Osteoblast (primary cell): ENCODE results near the gene DGKI. TPM values are rescaled to one million over a fixed set of nuclear protein-coding genes. Genes with fewer than 3 reads are reported as not detected.
"Not testable (repeated sequence)": the region's sequence is repeated elsewhere in the genome, so short reads cannot be mapped to it uniquely, and the experiment has no call there.

Experiments
- DNase-seq: peaks from one replicate; pipeline ENCODE4 v3.0.0; 2011; ENCODE audit warnings: low spot score, mixed read lengths; ENCODE audit not compliant: insufficient read length; ENCODE audit errors: missing footprints
- H2AFZ ChIP-seq: 2 replicates; pipeline ENCODE4 v1.6.0; 2011; ENCODE audit warnings: mild to moderate bottlenecking, low read length
- H3K27ac ChIP-seq: 2 replicates; pipeline ENCODE4 v1.5.1; 2011; ENCODE audit warnings: mild to moderate bottlenecking, low read depth, low read length, moderate library complexity
- H3K27me3 ChIP-seq: 2 replicates; pipeline ENCODE4 v1.6.0; 2012; ENCODE audit warnings: mild to moderate bottlenecking, control low read depth, inconsistent platforms, low read length, moderate library complexity; ENCODE audit not compliant: insufficient read depth
- H3K36me3 ChIP-seq: 2 replicates; pipeline ENCODE4 v1.5.1; 2011; ENCODE audit warnings: mild to moderate bottlenecking, low read length, control low read depth, moderate library complexity; ENCODE audit not compliant: insufficient read depth
- H3K4me1 ChIP-seq: 2 replicates; pipeline ENCODE4 v1.5.1; 2011; ENCODE audit warnings: mild to moderate bottlenecking, low read length, control low read depth, moderate library complexity; ENCODE audit not compliant: insufficient read depth
- H3K4me2 ChIP-seq: 2 replicates; pipeline ENCODE4 v1.6.0; 2011; ENCODE audit warnings: mild to moderate bottlenecking, low read length; ENCODE audit not compliant: insufficient read depth
- H3K4me3 ChIP-seq: fragments of 200-600 bp; sonication (generic); 3 replicates; pipeline ENCODE4 v1.5.1; 2012; ENCODE audit warnings: mild to moderate bottlenecking, low read length, inconsistent platforms; ENCODE audit not compliant: insufficient read depth
- H3K79me2 ChIP-seq: 2 replicates; pipeline ENCODE4 v1.6.0; 2012; ENCODE audit warnings: mild to moderate bottlenecking, low read length, control low read depth, inconsistent platforms; ENCODE audit not compliant: insufficient read depth
- H3K9me3 ChIP-seq: 2 replicates; pipeline ENCODE4 v1.5.1; 2011; ENCODE audit warnings: low read depth, low read length, control low read depth
- H4K20me1 ChIP-seq: 2 replicates; pipeline ENCODE4 v1.6.0; 2012; ENCODE audit warnings: mild to moderate bottlenecking, low read length, control low read depth; ENCODE audit not compliant: insufficient read depth
- total RNA-seq: library from RNA; depleted of rRNA; stranded (reverse); fragments of >200 nt; gene quantifications from 2 replicates; pipeline ENCODE4 v1.2.3, GENCODE V29; 2012
- TF ChIP-seq, protein P1 (sequence below): IDR thresholded peaks from 2 replicates; pipeline ENCODE4 v1.5.1; 2011; ENCODE audit warnings: mild to moderate bottlenecking, low read depth, low read length, moderate library complexity; ENCODE audit errors: extremely low read depth

DGKI gene
- total RNA-seq, 1 donor: 19.2 TPM

DNA sequence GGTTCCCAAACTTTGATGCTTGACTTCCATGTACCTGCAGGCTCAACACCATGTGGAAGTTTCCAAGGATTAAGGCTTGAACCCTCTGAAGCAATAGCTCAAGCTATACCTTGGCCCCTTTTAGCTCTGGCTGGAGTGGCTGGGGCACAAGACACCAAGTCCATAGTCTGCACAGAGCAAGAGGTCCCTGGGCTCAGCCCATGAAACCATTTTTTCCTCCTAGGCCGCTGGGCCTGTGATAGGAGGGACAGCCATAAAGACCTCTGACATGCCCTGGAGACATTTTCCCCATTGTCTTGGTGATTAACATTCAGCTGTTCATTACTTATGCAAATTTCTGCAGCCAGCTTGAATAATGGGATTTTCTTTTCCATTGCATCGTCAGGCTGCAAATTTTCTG, 14.4 kb downstream of the DGKI start:
- Histone ChIP-seq H3K27me3 (no peaks in the 10 kb centered on the region), H3K4me1 (peaks cover 18% of the 10 kb centered on the region), H3K4me3 (no peak overlapping the region), H3K36me3 (peaks cover 24% of the 10 kb centered on the region), H3K4me2 (no peak overlapping the region), H3K79me2 (peaks cover 25% of the 10 kb centered on the region), H4K20me1 (no peaks in the 10 kb centered on the region), H3K9me3 (peaks cover 3% of the 10 kb centered on the region), H3K27ac (no peak overlapping the region), H2AFZ (no peak overlapping the region)
- TF ChIP-seq, protein P1, sequence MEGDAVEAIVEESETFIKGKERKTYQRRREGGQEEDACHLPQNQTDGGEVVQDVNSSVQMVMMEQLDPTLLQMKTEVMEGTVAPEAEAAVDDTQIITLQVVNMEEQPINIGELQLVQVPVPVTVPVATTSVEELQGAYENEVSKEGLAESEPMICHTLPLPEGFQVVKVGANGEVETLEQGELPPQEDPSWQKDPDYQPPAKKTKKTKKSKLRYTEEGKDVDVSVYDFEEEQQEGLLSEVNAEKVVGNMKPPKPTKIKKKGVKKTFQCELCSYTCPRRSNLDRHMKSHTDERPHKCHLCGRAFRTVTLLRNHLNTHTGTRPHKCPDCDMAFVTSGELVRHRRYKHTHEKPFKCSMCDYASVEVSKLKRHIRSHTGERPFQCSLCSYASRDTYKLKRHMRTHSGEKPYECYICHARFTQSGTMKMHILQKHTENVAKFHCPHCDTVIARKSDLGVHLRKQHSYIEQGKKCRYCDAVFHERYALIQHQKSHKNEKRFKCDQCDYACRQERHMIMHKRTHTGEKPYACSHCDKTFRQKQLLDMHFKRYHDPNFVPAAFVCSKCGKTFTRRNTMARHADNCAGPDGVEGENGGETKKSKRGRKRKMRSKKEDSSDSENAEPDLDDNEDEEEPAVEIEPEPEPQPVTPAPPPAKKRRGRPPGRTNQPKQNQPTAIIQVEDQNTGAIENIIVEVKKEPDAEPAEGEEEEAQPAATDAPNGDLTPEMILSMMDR: no peak
- DNase-seq: no peak

DNA sequence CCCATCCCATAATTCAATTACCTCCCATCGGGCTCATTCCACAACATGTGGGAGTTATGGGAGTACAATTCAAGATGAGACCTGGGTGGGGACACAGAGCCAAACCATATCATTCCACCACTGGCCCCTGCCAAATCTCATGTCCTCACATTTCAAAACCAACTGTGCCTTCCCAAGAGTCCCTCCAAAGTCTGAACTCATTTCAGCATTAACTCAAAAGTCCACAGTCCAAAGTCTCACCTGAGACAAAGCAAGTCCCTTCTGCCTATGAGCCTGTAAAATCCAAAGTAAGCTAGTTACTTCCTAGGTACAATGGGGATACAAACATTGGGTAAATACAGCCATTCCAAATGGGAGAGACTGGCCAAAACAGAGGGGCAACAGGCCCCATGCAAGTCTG, 15.2 kb downstream of the DGKI start:
- not testable (repeated sequence) for H4K20me1 ChIP-seq

DNA sequence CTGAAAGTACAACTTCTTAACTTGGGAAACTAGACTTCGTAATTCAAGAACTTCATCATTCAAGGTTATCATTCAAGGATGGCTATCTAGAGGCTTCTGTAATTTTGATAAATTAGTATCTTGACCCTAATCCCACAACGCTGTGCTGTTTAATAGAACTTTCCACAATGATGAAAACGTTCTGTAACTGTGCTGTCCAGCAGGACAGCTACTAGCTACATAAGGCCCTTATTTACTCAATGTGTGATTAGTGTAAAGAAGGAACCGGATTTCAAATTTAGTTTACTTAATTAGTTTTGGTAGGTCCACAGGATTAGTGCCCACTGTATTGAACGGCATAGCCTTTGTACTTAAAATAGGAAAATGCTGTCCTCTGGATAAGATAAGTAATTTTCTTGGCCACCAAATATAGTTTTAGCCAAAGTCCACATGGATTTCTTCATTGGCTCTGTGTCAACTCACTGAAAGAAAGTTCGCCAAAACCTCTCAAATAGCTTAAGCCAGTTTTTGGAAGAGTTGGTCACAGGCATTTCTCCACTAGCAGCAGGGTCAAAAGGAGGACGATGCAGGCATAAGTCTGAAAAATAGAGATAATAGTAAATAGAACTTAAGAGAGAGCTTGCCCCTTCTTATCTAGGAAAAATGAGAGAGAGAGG, 17.3 kb downstream of the DGKI start:
- peak; percentile 25 for DNase-seq
- Histone ChIP-seq H3K4me1 (no peaks in the 10 kb centered on the region), H3K36me3 (peaks cover 20% of the 10 kb centered on the region), H3K27me3 (no peaks in the 10 kb centered on the region), H3K9me3 (peaks cover 3% of the 10 kb centered on the region), H4K20me1 (no peaks in the 10 kb centered on the region), H3K4me2 (no peak overlapping the region), H2AFZ (no peak overlapping the region), H3K79me2 (peaks cover 28% of the 10 kb centered on the region), H3K4me3 (no peak overlapping the region), H3K27ac (no peak overlapping the region)
- TF ChIP-seq, protein P1: no peak

More for the DNA sequence above, 15.2 kb downstream of the DGKI start:
- Histone ChIP-seq H3K4me1 (peaks cover 15% of the 10 kb centered on the region), H3K36me3 (peaks cover 24% of the 10 kb centered on the region), H3K79me2 (peaks cover 25% of the 10 kb centered on the region)
- not testable (repeated sequence) for DNase-seq, H3K27ac ChIP-seq, H3K9me3 ChIP-seq, H3K4me3 ChIP-seq, H3K27me3 ChIP-seq, H2AFZ ChIP-seq, H3K4me2 ChIP-seq

DNA sequence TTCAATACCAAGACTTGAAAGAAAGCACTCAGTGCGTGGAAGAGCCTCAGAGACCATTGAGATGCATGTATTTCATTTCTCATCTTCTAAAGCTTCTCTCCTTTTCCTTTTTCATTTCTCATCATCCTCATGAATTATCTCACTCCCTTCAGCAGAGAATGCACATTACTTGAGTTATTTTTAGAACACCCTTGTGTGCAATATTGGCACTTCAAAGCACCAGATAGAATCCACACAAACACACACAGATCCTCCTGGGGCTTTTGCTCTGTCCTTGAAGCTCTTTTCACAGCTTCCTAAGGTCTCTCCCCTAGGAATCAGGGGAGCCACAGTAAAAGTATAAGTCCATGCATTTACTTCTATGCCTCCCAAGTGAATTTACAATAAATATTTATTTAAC, 18.3 kb downstream of the DGKI start:
- TF ChIP-seq, protein P1: no peak
- Histone ChIP-seq H4K20me1 (no peaks in the 10 kb centered on the region), H2AFZ (no peak overlapping the region), H3K36me3 (peaks cover 11% of the 10 kb centered on the region), H3K27me3 (no peaks in the 10 kb centered on the region), H3K27ac (no peak overlapping the region), H3K9me3 (peaks cover 3% of the 10 kb centered on the region), H3K79me2 (peaks cover 28% of the 10 kb centered on the region), H3K4me2 (no peak overlapping the region), H3K4me3 (no peak overlapping the region), H3K4me1 (no peaks in the 10 kb centered on the region)
- no peak for DNase-seq
